AG08395 (cell line): Measurements from ENCODE around the gene PRIM2.
"Not testable (repeated sequence)": the region's sequence is repeated elsewhere in the genome, so short reads cannot be mapped to it uniquely, and the experiment has no call there.

ENCODE experiments used
- DNase-seq: peaks from one replicate; pipeline ENCODE4 v3.0.0; 2012; ENCODE audit warnings: mixed read lengths, low spot score

The PRIM2 gene

GRCh38 chr6:57365076-57365583 lies 47.7 kb downstream of the PRIM2 start:
- not testable (repeated sequence) for DNase-seq

- not testable (repeated sequence) for DNase-seq
These were observed 51.7 kb downstream of the PRIM2 start for GRCh38 chr6:57368965-57369731.

DNA sequence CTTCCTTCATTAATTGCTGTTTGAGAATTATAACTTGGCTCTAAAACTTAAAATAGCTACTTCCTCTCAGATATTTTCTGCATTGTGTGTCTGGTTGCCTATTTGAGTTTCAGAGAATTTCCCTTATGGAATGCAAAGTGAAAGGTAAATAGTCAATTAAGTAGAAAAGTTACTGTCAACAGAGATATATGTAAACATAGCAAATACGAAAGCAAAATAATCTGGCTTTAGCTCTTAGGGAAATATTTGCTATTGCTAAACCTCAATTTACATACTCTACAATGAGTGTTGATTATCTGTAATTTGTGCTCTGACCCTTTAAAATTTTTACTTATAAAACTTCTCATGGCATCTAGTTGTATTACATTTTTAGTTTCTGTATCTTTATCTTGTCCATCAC lies 54.3 kb downstream of the PRIM2 start:
- not testable (repeated sequence) for DNase-seq

DNA sequence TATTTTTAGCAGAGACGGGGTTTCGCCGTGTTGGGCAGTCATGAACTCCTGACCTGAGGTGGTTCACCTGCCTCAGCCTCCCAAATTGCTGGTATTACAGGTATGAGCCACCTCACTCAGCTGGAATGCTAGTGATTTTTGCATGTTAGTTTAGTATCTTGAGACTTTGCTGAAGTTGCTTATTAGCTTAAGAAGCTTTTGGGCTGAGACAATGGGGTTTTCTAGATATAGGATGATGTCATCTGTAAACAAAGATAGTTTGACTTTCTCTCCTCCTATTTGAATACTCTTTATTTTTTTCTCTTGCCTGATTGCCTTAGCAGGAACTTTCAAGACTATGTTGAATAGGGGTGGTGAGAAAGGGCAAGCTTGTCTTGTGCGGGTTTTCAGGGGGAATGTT lies 57.3 kb downstream of the PRIM2 start:
- not testable (repeated sequence) for DNase-seq

DNA sequence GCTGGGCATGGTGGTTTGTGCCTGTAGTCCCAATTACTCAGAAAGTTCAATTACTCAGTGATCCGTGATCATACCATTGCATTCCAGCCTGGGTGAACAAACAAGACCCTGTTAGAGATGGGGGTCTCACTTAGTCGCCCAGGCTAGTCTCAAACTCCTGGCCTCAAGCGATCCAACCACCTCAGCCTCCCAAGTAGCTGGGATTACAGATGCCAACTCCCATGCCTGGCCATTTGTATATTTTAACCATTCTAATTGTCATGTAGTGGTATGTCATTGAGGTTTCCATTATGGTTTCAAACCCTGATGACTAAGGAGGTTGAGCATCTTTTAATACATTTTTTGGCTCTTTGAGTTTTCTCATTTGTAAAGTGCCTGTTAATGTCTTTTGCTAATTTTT lies 58.7 kb downstream of the PRIM2 start:
- not testable (repeated sequence) for DNase-seq

DNA sequence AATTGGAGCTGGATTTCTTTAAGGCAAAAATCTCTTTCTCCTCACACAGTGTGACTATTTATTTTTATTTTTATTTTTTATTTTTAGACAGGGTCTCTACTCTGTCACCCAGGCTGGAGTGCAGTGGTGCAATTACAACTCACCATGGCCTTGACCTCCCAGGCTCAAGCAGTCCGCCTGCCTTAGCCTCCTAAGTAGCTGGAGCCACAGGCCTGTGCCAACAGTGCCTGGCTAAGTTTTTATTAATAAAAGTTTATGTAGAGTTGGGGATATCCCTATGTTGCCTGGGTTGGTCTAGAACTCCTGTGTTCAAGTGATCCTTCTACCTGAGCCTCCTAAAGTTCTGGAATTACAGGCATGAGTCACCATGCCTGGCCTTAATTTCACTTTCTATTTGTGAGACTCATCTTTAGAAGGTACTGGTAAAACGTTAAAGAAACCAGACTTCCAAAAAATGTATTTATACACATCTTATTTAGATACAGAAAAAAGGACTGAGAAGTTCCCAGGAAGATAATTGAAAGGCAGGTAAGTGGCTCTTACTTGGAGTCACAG lies 71.7 kb downstream of the PRIM2 start:
- DNase-seq: not testable (repeated sequence)

DNA sequence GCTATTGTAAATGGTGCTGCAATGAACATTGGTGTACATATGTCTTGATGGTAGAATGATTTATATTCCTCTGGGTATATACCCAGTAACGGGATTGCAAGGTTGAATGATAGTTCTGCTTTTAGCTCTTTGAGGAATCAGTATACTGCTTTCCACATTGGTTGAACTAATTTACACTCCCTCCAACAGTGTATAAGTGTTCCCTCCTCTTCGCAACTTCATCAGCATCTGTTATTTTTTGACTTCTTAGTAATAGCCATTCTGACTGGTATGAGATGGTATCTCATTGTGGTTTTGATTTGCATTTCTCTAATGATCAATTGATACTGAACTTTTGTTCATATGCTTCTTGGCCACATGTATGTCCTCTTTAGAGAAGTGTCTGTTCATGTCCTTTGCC lies 73.4 kb downstream of the PRIM2 start:
- not testable (repeated sequence) for DNase-seq

DNA sequence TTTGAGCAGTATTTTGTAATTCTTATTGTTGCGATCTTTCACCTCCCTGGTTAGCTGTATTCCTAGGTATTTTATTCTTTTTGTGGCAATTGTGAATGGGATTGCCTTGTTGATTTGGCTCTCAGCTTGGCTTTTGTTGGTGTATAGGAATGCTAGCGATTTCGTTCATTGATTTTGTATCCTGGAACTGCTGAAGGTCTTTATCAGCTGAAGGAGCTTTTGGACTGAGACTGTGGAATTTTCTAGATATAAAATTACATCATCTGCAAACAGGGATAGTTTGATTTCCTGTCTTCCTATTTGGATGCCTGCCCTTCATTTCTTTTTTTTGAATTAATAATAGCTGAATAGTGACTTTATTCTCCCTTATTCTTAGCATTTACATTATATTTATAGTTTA lies 74.6 kb downstream of the PRIM2 start:
- not testable (repeated sequence) for DNase-seq

DNA sequence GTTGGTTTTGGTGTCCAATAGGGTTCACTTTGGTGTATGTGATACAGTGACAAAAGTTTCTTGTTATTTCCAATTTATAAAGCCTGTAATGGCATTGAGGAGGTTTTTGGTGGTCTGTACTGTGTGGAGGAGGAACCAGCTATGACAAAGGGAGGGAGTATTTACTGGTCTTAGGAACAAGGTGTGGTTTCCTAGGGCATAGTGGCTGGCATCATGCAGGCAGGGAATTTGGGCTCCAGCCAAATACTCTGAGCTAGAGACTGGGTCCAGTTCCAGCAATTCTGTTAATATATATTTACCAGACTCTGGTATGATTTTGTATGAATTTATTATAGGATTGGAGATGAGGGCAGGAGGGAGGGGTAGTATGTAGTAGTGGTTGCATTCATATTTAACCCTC lies 101.9 kb downstream of the PRIM2 start:
- DNase-seq: not testable (repeated sequence)

GRCh38 chr6:57421503-57421902 lies 104.1 kb downstream of the PRIM2 start:
- DNase-seq: no peak

DNA sequence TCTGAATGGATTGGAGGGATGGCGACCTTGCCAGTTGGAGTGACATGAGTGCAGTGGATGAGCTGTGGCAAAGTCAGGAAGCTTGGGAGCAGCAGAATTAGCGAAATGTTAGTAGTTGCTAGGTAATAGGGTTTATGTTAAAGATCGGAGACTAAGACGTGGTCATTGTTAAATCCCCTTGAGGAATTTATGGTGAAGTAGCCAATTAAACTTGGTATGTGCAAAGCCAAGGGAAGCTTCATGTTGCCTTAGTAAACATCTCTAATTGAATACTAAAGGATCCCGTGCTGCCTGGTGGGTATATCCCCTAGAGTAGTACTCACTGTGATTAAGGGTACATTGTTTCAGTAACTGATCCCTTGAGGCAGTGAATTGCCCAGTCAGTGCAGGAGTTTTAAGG lies 106.0 kb downstream of the PRIM2 start:
- no peak for DNase-seq

GRCh38 chr6:57431742-57432141 lies 114.3 kb downstream of the PRIM2 start:
- not testable (repeated sequence) for DNase-seq

DNA sequence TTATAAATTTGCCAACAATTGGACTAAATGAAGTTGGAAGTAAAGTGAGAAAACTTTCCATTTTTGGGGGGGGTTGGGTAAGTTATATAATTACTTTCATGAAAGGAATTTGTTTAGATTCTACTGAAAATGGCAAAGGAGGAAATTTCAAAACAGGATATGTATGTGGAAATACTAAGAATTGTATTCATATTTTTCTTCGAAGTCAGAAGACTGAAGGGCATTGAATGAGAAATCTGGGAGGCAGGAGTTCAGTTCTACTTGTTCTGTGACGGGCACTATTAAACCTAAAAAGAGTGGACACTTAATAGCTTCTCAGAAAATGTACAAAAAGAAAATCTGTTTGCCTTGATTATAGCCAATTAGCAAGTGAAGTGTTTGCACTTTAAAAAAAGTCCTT lies 114.7 kb downstream of the PRIM2 start:
- peak; percentile 48 for DNase-seq

GRCh38 chr6:57432919-57433684 lies 115.7 kb downstream of the PRIM2 start:
- no peak for DNase-seq

DNA sequence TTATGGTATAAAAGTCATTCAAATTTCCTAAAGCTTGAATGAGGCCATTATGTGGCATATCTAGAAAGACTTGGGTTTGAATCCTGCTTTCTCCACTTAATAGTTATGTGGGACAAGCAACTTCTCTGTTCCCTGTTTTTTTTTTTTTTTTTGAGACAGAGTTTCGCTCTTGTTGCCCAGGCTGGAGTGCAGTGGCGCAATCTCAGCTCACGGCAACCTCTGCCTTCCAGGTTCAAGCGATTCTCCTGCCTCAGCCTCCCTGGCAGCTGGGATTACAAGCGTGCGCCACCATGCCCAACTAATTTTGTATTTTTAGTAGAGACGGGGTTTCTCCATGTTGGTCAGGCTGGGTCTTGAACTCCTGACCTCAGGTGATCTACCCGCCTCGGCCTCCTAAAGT lies 116.4 kb downstream of the PRIM2 start:
- DNase-seq: not testable (repeated sequence)

- no peak for DNase-seq
These were observed 117.5 kb downstream of the PRIM2 start for GRCh38 chr6:57434944-57435343.

DNA sequence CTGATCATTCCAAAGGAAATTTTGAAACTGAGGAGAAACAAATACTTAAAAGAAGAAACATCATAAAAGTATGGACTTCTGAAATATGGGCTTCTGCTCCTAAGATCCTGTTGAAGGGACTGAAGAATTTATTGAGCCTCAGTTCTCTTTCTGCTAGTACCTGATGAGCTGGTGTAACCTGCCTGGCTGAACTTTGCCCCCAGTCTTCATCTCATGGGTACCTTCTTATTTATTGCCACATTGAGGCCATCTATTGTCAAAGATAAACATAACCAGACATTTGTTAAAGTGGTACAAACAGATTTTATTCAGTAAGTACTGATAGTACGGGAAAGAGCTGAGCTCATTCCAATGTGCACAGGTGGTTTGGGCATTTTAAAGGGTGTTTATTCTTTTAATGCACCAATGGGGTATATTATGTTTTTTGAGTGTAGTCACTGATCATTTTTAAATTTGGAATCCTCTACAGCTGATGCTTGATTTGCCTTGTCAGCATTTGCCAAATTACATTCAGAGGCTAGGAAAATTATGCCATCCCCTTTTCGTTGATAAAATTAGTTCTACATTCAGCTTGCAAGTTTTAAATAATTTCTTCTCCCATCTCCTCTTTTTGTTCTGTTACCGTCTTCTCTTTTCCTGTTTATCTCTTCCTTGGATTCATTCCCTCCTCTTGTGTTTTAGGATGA lies 118.2 kb downstream of the PRIM2 start:
- DNase-seq: no peak

DNA sequence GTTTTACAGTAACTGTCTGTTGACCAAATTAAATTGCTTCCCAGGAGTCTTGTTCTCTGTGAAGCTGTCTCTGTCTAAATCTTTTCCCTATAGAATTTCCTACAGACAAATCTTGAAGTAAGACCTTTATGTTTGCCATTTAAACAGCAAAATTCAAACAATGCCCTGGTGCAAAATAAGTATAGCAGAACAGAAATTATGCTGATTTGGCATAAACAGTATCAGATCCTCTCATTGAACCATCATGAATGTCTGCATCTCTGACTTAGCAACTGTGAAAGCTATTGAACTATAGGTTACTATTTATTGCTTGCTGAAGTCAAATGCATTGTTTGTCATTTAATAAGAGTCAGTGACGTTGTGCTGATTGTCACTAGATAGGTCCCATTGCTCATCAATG lies 123.3 kb downstream of the PRIM2 start:
- DNase-seq: not testable (repeated sequence)

- DNase-seq: not testable (repeated sequence)
These were observed 124.7 kb downstream of the PRIM2 start for GRCh38 chr6:57442133-57442532.

DNA sequence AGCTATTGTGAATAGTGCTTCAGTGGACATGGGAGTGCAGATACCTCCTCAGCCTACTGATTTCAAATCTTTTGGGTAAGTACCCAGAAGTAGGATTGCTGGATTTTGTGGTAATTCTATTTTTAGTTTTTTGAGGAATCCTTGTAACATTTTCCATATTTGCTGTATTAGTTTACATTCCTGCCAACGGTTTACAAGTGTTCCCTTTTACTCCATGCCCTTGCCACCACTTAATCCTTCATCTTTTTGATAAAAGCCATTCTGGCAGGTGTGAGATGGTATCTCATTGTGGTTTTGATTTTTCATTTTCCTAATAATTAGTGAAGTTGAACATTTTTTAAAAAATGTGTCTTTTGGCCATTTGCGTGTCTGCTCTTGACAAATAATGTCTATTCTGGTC lies 125.8 kb downstream of the PRIM2 start:
- DNase-seq: not testable (repeated sequence)

DNA sequence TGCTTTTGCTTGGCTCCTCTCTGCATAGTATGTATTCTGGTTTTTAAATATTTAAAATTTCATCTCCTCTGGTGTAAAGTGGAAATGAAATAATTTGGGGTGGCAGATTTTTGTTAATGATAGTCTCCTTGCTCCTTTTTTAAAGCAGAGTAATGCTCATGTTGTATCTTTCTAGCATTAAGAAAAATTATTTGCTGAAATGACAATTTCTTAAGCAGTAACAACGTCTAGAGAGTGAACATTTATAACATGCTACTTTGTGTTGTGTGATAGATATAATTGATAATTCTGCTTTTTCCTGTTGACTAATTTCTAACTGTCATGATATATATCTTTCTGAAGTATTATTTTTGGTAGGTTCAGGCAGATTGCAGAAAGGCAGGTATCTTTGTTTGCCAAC lies 127.4 kb downstream of the PRIM2 start:
- not testable (repeated sequence) for DNase-seq

- DNase-seq: not testable (repeated sequence)
These were observed 127.9 kb downstream of the PRIM2 start for GRCh38 chr6:57445379-57445778.
